COLO668 (cell line): ENCODE data around the gene MORF4L2.

Experiments used
- DNase-seq: peaks from one replicate; lab custom pipeline; 2025; ENCODE audit not compliant: unreplicated experiment; lab: John Stamatoyannopoulos, UW

Gene MORF4L2

GRCh38 chrX:103635436-103635835, 51.1 kb downstream of the MORF4L2 start:
- no peak for DNase-seq

GRCh38 chrX:103631145-103631544, 55.4 kb downstream of the MORF4L2 start:
- no peak for DNase-seq

GRCh38 chrX:103630171-103630511, 56.4 kb downstream of the MORF4L2 start:
- DNase-seq: no peak

GRCh38 chrX:103629318-103630170, 57.0 kb downstream of the MORF4L2 start:
- DNase-seq: peak; percentile 67

GRCh38 chrX:103628386-103629317, 57.8 kb downstream of the MORF4L2 start, which contains the start of gene TCEAL1:
Gene TCEAL1, plus strand, starts transcription at chrX:103628975. Its CDS starts 942 bp downstream, at chrX:103629917.
- peak; percentile 77 for DNase-seq

- no peak for DNase-seq
Measured at GRCh38 chrX:103626855-103627254, 59.6 kb downstream of the MORF4L2 start.
